NCI-H1417 treated with DMSO at 0.1 percent for 48 hours (cell line): ENCODE results near the gene TTC13.
"Not testable (repeated sequence)": the region's sequence is repeated elsewhere in the genome, so short reads cannot be mapped to it uniquely, and the experiment has no call there.

Experiments
- DNase-seq: peaks from one replicate; lab custom pipeline; 2025; lab: John Stamatoyannopoulos, UW

The TTC13 gene

GRCh38 chr1:230978491-230979388, at the start of gene TTC13, which contains the start of gene ARV1:
TSS of gene TTC13 (minus strand) at chr1:230978861. CDS start at chr1:230978830, 31 bp downstream.
TSS of gene ARV1 (plus strand) at chr1:230979094. CDS start at chr1:230979106, 12 bp downstream.
- DNase-seq: peak; percentile 93

GRCh38 chr1:231027971-231028370, 49.3 kb upstream of the TTC13 start:
- DNase-seq: no peak

- no peak for DNase-seq
Measured at GRCh38 chr1:231027136-231027925, 48.7 kb upstream of the TTC13 start.

- DNase-seq: no peak
Measured at GRCh38 chr1:231026576-231026975, 47.9 kb upstream of the TTC13 start.

GRCh38 chr1:231023150-231023549, 44.5 kb upstream of the TTC13 start:
- no peak for DNase-seq

- DNase-seq: not testable (repeated sequence)
Measured at GRCh38 chr1:231022543-231022942, 43.9 kb upstream of the TTC13 start.

GRCh38 chr1:231021540-231022031, 42.9 kb upstream of the TTC13 start:
- DNase-seq: no peak

GRCh38 chr1:231020816-231021215, 42.2 kb upstream of the TTC13 start:
- no peak for DNase-seq

- no peak for DNase-seq
Measured at GRCh38 chr1:231020139-231020601, 41.5 kb upstream of the TTC13 start.

GRCh38 chr1:231019711-231020110, 41.0 kb upstream of the TTC13 start:
- DNase-seq: no peak

GRCh38 chr1:231016966-231017365, 38.3 kb upstream of the TTC13 start:
- DNase-seq: no peak

- no peak for DNase-seq
Measured at GRCh38 chr1:231016234-231016633, 37.6 kb upstream of the TTC13 start.

GRCh38 chr1:231013391-231014015, 34.8 kb upstream of the TTC13 start:
- DNase-seq: no peak

GRCh38 chr1:231011963-231012362, 33.3 kb upstream of the TTC13 start:
- DNase-seq: no peak

- no peak for DNase-seq
Measured at GRCh38 chr1:231011360-231011759, 32.7 kb upstream of the TTC13 start.

- DNase-seq: not testable (repeated sequence)
Measured at GRCh38 chr1:231007535-231007934, 28.9 kb upstream of the TTC13 start.

GRCh38 chr1:231001892-231002291, 23.2 kb upstream of the TTC13 start:
- no peak for DNase-seq

GRCh38 chr1:231000639-231001038, 22.0 kb upstream of the TTC13 start:
- no peak for DNase-seq

- no peak for DNase-seq
Measured at GRCh38 chr1:231000201-231000600, 21.5 kb upstream of the TTC13 start.

GRCh38 chr1:230994860-230995259, 16.2 kb upstream of the TTC13 start:
- no peak for DNase-seq

- no peak for DNase-seq
Measured at GRCh38 chr1:230992100-230992774, 13.6 kb upstream of the TTC13 start.
